IPS-18a (cell line): ENCODE results near the gene GRWD1.

Experiments used
- H3K27ac ChIP-seq: one replicate; pipeline ENCODE4 v1.5.1; 2013; ENCODE audit warnings: low read length
- H3K27me3 ChIP-seq: one replicate; pipeline ENCODE4 v1.6.1; 2013; ENCODE audit warnings: mild to moderate bottlenecking, low read length; ENCODE audit not compliant: control insufficient read depth, insufficient read depth
- H3K36me3 ChIP-seq: one replicate; pipeline ENCODE4 v1.6.1; 2013; ENCODE audit warnings: low read depth, low read length; ENCODE audit not compliant: control insufficient read depth
- H3K4me1 ChIP-seq: one replicate; pipeline ENCODE4 v1.6.1; 2013; ENCODE audit warnings: low read depth, low read length; ENCODE audit not compliant: control insufficient read depth
- H3K4me3 ChIP-seq: one replicate; pipeline ENCODE4 v1.5.1; 2013; ENCODE audit warnings: low read length
- H3K9ac ChIP-seq: one replicate; pipeline ENCODE4 v1.6.1; 2013; ENCODE audit warnings: mild to moderate bottlenecking, low read length, moderate library complexity
- H3K9me3 ChIP-seq: one replicate; pipeline ENCODE4 v1.6.1; 2013; ENCODE audit warnings: low read depth, low read length; ENCODE audit not compliant: control insufficient read depth

Gene GRWD1

GRCh38 chr19:48450863-48451262 lies 5.1 kb downstream of the GRWD1 start:
- no peak overlapping the region for H3K4me3 ChIP-seq
- no peak overlapping the region for H3K9ac ChIP-seq
- no peaks in the 10 kb centered on the region for H3K4me1 ChIP-seq
- no peaks in the 10 kb centered on the region for H3K27me3 ChIP-seq
- no peaks in the 10 kb centered on the region for H3K9me3 ChIP-seq
- H3K27ac ChIP-seq = no peak overlapping the region
- peaks cover 72% of the 10 kb centered on the region for H3K36me3 ChIP-seq

GRCh38 chr19:48451624-48452023 lies 5.8 kb downstream of the GRWD1 start:
- Histone ChIP-seq H3K4me1 (no peaks in the 10 kb centered on the region), H3K4me3 (no peak overlapping the region), H3K9me3 (no peaks in the 10 kb centered on the region), H3K36me3 (peaks cover 78% of the 10 kb centered on the region), H3K9ac (no peak overlapping the region), H3K27ac (no peak overlapping the region), H3K27me3 (no peaks in the 10 kb centered on the region)

GRCh38 chr19:48452289-48453190 lies 6.8 kb downstream of the GRWD1 start:
- no peak overlapping the region for H3K4me3 ChIP-seq
- no peaks in the 10 kb centered on the region for H3K9me3 ChIP-seq
- H3K4me1 ChIP-seq = no peaks in the 10 kb centered on the region
- no peaks in the 10 kb centered on the region for H3K27me3 ChIP-seq
- no peak overlapping the region for H3K9ac ChIP-seq
- no peak overlapping the region for H3K27ac ChIP-seq
- H3K36me3 ChIP-seq = peaks cover 79% of the 10 kb centered on the region

- H3K36me3 ChIP-seq = peaks cover 65% of the 10 kb centered on the region
These were observed 8.5 kb downstream of the GRWD1 start for GRCh38 chr19:48454150-48454730.

GRCh38 chr19:48455171-48455907 lies 9.6 kb downstream of the GRWD1 start, which contains the start of gene KCNJ14:
Gene KCNJ14 (plus strand): TSS chr19:48455574. CDS start chr19:48461725, 6,151 bp downstream.
- H3K4me1 ChIP-seq = no peaks in the 10 kb centered on the region
- H3K27me3 ChIP-seq = no peaks in the 10 kb centered on the region
- no peak within 1 kb of the TSS for H3K9ac ChIP-seq
- H3K9me3 ChIP-seq = no peaks in the 10 kb centered on the region
- H3K4me3 ChIP-seq = no peak within 1 kb of the TSS
- peaks cover 54% of the 10 kb centered on the region for H3K36me3 ChIP-seq
- H3K27ac ChIP-seq = no peak within 1 kb of the TSS

More at GRCh38 chr19:48454150-48454730, 8.5 kb downstream of the GRWD1 start:
- no peak overlapping the region for H3K9ac ChIP-seq
- no peaks in the 10 kb centered on the region for H3K27me3 ChIP-seq
- no peak overlapping the region for H3K27ac ChIP-seq
- no peak overlapping the region for H3K4me3 ChIP-seq
- no peaks in the 10 kb centered on the region for H3K4me1 ChIP-seq
- H3K9me3 ChIP-seq = no peaks in the 10 kb centered on the region

GRCh38 chr19:48455908-48456562 lies 10.3 kb downstream of the GRWD1 start:
- H3K27ac ChIP-seq = no peak overlapping the region
- no peaks in the 10 kb centered on the region for H3K27me3 ChIP-seq
- peaks cover 47% of the 10 kb centered on the region for H3K36me3 ChIP-seq
- no peaks in the 10 kb centered on the region for H3K9me3 ChIP-seq
- no peak overlapping the region for H3K4me3 ChIP-seq
- H3K4me1 ChIP-seq = no peaks in the 10 kb centered on the region
- no peak overlapping the region for H3K9ac ChIP-seq

- Histone ChIP-seq H3K9me3 (no peaks in the 10 kb centered on the region), H3K9ac (no peak overlapping the region), H3K27me3 (no peaks in the 10 kb centered on the region), H3K4me3 (no peak overlapping the region), H3K36me3 (peaks cover 39% of the 10 kb centered on the region), H3K27ac (no peak overlapping the region), H3K4me1 (no peaks in the 10 kb centered on the region)
These were observed 11.1 kb downstream of the GRWD1 start for GRCh38 chr19:48456864-48457263.

- H3K4me1 ChIP-seq = no peaks in the 10 kb centered on the region
- H3K4me3 ChIP-seq = no peak overlapping the region
- no peaks in the 10 kb centered on the region for H3K9me3 ChIP-seq
- no peak overlapping the region for H3K9ac ChIP-seq
- no peak overlapping the region for H3K27ac ChIP-seq
- no peaks in the 10 kb centered on the region for H3K27me3 ChIP-seq
- H3K36me3 ChIP-seq = peaks cover 30% of the 10 kb centered on the region
These were observed 12.2 kb downstream of the GRWD1 start for GRCh38 chr19:48458016-48458415.

- no peaks in the 10 kb centered on the region for H3K9me3 ChIP-seq
These were observed 15.8 kb downstream of the GRWD1 start for GRCh38 chr19:48461651-48461981.

GRCh38 chr19:48461982-48462655 lies 16.3 kb downstream of the GRWD1 start:
- H3K9ac ChIP-seq = no peak overlapping the region
- no peaks in the 10 kb centered on the region for H3K4me1 ChIP-seq
- H3K9me3 ChIP-seq = no peaks in the 10 kb centered on the region
- H3K27ac ChIP-seq = no peak overlapping the region
- no peaks in the 10 kb centered on the region for H3K27me3 ChIP-seq
- peaks cover 3% of the 10 kb centered on the region for H3K36me3 ChIP-seq
- no peak overlapping the region for H3K4me3 ChIP-seq

More at GRCh38 chr19:48461651-48461981, 15.8 kb downstream of the GRWD1 start:
- no peaks in the 10 kb centered on the region for H3K27me3 ChIP-seq
- H3K36me3 ChIP-seq = peaks cover 4% of the 10 kb centered on the region
- no peak overlapping the region for H3K9ac ChIP-seq
- no peaks in the 10 kb centered on the region for H3K4me1 ChIP-seq
- no peak overlapping the region for H3K4me3 ChIP-seq
- no peak overlapping the region for H3K27ac ChIP-seq

- Histone ChIP-seq H3K27ac (no peak overlapping the region), H3K36me3 (no peaks in the 10 kb centered on the region), H3K9ac (no peak overlapping the region), H3K9me3 (no peaks in the 10 kb centered on the region), H3K4me3 (no peak overlapping the region), H3K27me3 (no peaks in the 10 kb centered on the region), H3K4me1 (peaks cover 7% of the 10 kb centered on the region)
These were observed 19.4 kb downstream of the GRWD1 start for GRCh38 chr19:48465215-48465614.
